GM21786 (cell line): ENCODE data around the gene ZCCHC14.

Source experiments
- ATAC-seq: cut with Tn5 transposase; IDR thresholded peaks from one replicate; pipeline ENCODE4 v1.9.1; 2021; ENCODE audit not compliant: unreplicated experiment

ZCCHC14 gene

DNA sequence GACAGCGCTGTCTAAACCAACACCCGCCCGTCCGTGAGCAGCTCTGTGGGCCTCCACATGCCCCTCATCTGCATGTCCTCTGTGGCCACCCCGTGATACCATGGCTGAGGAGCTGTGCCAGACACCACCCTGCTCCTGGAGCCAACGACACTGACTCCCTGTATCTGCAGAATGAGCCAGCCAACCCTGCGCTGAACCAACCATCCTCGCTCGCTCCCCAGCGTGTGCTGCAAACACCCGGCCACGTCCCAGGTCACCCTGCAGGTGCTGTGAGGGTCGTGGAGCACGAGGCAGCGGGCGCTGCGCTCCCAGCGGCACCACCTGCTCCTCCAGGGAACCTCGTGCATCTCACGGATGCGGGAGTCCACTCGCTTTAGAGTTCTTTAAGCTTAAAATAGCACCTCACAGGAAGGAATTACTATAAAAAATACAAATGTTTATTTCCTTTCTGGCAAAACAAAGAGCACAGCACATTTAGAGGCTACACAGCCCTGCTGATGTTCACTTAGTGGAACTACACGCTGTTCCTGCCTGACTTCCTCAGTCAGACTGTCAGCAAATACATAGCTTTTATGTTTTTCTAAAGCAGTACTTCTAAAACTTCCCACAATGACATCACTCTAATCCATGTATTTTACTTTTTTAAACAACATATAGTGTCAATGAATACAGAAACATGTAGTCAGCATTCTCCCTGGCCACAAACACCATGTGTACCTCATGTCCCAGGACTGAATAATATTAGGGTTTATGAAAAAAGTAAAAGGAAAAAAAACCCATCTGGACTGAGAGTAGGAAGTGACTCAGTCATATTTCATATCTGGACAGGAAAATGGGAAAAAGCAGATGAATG lies 57.2 kb downstream of the ZCCHC14 start:
- ATAC-seq = no peak

DNA sequence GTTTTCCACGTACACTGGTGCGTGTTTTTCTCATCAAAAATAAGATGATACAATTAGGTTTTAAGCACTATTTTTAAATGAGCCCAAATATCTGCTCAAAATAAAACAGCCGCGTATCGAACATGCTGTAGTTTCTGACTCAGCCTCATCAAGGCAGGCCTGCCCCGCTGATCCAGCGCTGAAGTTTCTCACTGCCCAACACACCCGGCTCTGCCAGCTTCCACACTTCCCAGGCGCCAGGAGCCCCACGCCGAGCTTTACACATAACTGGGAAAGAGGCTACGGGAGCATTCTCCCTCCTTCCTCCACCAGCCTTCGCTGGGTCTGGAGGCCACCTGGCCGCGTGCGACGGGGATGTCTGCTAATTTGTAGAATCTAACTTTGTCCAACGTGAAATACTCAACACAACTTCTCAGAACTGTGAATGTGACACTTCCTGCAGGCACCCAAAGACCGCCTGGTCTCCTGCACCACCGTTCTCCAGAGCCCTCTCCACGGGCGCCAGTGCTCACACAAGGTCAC lies 58.6 kb downstream of the ZCCHC14 start:
- ATAC-seq = no peak

DNA sequence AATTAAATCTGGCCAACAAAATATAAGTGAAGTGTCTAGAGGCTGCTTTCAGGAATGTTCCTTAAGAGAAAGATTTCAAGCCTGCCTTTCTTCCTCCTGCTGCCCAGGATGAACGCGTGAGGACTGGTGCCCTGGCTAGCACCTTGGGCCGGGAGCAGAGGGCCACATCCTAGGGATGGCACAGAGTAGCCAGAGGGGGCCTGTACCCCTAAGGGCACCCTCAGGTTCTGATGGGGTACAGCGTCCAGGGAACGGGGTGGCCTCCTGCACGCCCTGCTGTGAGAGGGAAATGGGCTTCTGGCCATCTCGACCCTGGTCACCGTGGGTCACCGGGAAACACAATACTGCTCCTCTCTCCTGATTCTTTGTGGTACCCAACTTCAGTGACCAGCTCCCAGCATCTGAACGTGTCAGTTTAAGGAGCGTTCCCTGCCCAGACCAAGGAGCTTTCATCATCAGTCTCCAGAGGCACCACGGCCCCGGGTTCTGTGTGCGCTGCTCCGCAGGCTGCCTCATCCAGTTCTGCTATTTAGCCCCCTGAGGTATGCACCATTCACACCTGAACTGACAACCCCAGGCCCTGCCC lies 60.4 kb downstream of the ZCCHC14 start:
- no peak for ATAC-seq

DNA sequence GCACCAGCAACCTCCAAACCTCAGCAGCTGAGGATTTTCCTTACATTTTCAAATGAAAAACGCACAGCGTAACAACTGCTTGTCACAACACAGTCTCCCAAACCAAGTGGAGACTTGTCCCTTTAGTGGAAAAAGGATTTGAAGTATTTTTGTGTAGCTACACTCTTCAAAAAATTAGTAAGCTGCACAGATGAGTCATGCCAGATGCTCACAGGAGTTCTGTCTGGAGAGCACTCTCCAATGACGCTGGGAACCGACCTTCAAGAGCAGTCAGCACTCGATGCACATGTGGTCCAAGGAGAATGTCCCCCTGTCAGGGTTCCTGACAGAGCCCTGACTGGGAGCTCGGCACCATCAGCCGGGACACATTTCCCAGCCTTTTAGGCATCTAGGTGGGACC lies 60.9 kb downstream of the ZCCHC14 start:
- no peak for ATAC-seq

DNA sequence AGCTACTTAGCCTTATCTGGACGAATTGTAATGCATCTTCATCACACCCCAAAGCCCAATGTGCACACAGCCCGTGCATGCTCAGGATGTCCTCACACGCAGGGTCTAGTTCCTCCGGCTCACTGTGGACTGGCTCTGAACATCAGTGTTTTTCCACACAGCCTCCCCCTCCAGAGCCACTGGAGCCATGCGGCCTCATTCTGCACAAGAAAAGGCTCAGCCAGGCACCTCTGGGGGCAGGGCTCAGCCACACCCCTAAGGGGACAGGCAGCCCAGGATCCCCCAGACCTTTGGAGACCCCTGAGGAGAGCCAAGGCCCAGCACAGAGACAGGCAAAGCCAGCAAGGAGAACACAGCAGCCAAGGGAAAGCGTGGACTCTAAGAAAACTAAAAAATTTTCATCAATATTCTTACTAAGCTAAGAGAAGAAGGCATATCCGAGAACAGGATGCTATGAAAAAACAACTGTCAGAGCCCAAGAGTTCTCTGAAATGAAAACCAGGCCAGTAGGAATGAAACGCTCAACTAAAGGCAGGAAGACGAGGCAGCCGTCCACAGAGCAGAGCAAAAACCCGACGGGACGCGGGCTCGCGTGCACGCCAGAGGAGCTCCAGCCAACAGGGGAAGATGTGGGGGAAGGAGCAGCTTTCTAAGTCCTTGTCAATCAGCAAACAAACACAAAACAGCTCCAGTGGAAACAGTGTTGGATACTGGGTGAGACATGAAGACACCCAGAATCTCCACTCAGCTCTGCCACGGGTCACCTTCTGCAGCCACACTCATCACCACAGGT lies 66.2 kb downstream of the ZCCHC14 start:
- ATAC-seq = no peak

DNA sequence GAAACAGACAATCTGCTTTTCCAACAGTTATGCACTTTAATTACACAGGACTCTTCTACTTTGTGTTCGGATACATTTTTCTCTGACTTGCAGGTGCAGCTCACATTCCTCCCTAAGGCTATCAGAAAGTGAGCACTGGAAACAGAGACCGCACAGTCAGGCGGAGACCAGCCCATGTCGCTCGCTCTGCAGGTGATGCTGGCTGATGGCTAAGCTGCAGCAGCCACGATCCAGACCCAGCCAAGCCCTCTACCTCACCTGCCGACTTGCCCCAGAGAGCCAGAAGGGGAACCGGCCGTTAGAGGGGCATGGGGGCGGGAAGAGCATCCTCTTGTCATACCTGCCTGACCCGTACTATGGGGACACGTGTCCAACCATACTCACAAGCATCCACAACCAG lies 66.9 kb downstream of the ZCCHC14 start:
- no peak for ATAC-seq

DNA sequence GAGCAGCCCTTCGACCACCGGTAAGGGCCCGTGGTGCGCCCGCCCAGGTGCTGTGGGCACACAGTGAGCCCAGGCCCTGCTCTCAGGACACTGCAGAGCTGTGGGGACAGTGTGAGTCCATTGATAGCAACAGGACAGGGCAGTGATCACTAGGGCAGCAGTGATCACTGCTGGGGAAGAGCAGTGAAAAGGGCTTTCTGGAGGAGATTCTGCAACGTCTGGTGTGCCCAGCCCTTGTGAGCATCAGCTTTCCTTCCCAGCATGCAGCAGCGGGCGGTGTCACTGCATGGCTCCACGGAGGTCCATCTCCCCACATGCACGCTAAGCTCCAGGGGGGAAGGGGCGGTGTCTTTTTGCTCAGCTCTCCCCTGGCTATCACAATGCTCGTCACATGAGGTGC lies 68.6 kb downstream of the ZCCHC14 start:
- no peak for ATAC-seq

DNA sequence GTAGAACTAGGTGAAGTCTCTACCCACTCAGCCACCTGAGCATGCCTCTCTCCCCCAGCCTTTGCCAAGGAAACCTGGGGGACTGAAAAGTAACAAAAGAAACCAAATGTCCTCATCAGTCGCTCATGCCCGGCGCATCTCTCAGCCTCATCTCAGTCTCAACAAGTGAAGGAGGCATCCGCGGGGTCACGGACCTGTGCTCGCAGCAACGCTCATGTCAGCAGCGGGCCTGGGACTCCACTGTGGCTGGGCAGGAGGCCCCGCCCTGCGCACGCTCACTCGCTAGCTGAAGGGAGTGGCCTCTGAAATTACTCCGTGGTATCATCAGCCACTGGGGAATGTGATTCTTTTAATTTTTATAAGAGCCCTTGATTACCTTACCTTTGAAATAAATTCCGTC lies 69.4 kb downstream of the ZCCHC14 start:
- ATAC-seq = no peak

DNA sequence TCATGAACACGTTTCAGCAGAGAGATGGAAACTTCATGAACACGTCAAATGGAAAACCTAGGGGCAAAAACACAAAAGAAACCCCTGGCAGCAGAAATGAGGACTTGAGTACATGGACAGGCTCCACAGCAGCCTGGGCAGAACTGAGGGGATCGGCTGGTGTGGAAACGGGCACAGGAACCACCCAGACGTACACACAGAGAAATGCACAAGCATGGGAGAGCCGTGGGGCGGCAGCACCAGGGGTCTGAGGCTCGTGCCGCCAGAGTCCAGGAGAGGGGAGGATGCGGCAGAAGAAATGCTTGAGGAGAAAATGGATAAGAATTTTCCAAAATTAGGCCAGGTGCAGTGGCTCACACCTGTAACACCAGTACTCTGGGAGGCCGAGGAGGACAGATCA lies 70.7 kb downstream of the ZCCHC14 start:
- ATAC-seq = no peak

DNA sequence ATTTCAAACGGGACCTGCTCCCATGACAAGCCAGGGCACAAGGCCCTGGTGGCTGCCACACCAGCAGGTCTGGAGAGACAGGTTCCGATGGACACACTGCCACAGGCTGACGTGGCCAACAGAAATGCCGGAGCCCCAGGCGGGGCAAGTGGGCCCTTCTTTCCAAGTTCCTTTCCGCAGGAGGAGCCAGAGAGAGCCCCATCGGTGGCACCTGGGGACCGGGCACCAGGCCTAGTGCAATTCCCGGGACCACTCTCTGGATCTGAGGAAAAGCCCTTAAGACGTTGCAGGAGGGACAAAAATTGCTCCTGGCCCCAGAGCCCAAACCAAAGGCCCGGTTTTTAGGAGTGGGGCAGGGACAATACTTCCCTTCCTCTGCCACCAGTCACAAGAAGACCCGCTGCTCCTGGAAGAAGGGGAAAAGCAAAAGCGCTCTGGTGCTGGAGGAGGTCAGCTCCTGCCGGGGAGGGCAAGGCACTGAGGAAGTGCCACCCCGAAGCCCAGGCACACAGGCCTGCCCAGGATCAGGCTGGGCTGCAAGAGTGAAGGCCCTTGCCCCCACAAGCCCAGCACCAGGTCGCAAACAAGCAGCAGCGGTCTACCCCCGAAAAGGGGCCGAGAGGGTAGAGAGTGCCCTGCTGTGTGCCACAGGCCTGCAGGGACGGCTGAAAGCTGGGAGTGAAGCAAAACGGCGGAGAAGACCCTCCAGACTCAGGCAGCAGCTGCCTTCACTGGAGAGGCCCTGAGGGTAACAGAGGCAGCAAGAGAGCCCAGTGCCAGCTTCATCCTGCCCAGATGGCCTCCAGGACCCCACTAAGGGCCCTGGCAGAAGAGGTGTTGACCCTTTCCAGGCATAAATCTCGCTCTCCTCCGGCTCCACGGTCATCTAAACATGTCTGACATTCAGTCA lies 71.6 kb downstream of the ZCCHC14 start:
- ATAC-seq = no peak

DNA sequence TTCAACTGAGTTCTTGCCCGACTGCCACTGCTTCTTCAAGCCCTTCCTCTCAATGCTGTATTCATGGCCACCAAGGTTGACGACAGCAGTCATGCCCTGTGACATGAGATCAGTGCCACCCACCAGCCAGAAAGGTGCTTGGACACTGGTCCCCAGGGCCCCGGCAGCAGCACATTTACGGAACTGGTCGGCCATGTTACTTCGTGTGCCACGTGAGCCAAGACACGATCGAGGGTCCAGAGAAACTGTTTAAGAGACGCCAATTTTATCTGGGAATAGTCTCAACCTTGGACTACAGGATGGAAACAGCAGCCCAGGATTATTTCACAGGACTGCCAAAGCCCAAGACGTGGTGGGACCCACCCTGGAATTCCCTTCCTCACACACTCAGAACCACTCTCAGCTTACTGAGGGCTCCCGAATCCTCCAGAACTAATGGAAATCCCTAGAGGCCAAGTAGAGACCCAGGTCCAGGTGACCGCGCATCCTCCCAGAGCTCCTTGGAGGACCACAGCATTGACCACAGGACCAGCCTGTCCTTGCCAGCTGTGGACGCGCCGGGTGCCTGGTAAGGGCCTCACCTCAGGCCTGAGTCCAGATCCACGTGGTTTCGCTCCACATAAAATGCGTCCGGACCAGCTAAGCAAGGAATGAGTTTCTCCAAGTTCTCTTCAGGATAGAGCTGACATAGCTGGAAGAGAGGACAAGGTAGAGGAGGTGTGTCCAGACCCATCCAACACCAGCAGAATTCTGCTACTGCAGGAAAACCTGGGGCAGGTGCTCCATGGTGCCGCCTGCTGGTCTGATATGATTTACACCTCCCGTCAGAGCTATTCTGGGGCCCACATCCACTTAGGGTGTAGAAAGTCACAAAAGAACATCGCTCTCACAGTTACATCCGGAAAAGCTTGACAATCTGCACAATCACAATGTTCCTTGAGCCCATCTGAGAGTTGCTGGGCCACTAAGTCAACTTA lies 72.5 kb downstream of the ZCCHC14 start:
- no peak for ATAC-seq

DNA sequence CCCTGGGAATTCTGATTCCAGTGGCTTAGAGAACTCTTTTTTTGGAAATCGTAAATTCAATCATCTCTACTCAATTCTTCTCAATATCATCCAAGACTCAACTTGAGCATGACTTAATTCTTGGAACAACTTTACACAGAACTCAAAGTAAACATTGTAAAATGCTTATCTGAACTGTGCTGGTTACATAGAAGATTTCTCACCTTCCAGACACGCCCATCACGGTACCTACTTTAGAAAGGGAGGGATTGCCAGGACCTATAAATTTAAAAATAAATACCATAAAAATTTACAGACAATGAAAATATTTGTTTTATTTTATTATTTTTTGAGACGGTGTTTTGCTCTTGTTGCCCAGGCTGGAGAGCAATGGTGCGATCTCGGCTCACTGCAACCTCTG lies 74.2 kb downstream of the ZCCHC14 start:
- ATAC-seq = no peak

DNA sequence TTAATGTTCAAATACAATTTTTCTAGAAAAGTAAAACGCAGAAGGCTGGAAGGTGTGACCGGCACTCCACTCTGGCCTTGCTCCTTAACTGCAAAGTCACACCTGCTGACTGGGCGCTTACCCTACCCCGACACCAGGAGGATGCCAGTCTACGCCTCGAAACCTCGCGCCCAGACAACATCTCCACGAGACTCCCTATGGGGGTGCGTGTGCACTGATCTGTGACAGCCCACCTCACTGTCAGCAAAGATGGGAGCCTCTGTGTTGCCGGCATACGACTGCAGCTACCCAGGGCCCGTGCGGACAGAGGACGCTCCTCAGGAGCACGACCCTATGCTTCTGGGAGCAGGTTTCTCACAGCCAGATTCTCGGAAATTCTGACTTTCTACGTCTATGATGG lies 74.6 kb downstream of the ZCCHC14 start:
- no peak for ATAC-seq

DNA sequence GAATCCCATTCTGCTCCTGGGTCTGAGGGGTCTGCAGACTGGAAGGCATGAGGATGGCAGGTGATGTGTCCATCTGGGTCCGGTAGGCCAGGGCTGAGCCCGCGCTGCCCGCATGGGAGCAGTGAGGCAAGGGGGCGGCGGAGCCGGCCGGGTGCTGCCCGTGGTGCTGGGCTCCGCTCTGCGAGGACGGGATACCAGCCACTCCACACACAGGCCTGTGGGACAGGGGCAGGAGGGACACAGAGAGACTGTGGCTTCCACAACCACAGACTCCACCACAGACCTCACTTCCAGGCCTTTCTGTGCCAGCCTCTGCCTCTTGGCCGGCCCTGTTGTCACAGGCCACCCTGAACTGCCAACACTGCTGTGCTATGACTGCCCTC lies 75.3 kb downstream of the ZCCHC14 start:
- no peak for ATAC-seq

DNA sequence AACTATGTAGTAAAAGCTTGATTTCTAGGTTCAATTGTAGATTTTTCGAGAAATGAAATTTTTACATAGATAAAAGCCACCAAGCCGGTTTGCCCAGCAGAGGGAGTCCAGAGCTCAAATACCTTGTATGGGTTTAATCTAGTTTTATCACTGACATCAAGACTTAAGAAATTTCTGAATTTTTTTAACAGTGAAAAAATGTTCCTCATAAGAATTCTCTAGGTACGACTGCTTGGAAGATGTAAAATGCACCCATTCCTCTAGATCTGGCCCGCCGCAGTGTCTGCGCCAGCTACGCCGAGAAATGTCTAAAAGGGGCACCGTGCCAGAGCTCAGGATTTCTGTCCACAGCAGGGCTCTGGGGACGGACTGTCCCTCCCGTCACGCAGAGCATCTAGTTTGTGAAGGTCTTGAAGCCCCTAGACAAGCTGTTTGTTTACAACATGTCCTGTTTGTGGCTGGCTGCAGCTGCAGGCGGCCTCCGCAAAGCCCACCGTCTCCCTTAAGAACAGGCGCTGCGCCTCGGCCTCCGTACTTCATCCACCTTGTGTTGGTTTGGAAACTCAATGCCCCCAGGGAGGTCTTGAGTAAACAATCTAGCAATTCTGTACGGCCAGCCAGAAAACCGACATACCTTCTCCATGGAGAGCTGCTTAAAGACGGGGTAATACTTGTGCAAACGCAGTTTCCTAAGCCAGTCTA lies 75.8 kb downstream of the ZCCHC14 start:
- no peak for ATAC-seq

DNA sequence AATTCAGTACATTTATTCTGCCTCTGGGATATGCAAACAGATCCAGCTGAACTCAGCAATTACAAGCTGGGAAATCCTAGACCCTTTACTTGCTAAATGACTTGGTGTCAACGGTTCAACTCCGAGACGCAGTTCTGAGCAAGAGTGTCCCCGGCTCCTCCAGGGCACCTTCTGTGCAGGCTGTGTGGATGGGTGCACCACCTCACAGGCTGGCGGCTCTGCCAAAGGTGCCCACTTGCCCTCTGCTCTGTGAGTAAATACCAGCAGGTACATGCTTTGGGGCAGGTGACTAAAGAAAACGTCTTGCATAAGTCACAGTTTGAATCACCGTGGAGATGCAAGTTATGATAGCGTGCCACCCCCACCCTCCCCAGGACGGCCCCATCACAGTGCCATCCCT lies 77.4 kb downstream of the ZCCHC14 start:
- no peak for ATAC-seq

DNA sequence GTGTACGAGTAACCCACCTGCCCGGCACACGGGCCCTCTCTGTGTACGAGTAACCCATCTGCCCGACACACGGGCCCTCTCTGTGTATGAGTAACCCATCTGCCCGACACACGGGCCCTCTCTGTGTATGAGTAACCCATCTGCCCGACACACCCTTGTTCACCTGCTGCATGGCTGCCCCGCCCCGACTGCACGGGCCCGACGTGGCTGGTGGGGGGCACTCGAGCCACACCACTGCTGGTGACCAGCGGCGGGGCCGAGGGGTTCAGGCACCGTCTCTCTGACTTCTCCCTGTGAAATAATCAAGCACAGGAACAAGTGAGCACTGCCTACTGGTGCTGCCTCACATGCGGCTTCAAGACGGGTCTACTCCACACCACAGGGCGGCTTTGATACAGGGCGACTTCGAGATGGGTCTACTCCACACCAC lies 78.6 kb downstream of the ZCCHC14 start:
- ATAC-seq = no peak

DNA sequence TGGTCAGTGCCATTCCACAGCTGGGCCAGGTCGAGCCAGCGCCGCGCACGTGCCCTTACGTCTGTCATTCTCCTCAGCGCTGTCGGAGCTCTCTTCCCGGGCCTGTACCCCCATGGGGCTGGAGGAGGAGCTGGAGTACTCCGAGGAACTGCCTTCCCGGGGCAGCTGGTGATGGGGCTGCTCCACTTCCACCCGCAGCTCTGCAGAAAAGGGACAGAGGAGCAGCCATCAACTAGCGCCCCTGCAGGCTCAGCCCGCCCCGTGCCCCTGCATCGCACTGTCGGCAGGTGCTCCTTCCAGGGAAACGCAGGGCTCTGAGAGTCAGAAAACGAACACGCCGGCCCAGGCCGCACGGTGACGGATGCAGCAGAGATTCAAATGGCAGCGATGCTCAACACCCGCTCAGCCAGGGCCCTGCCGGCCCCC lies 79.8 kb downstream of the ZCCHC14 start:
- no peak for ATAC-seq
